D341Med (cell line): ENCODE data around the gene PPT1.

Experiments used
- DNase-seq: peaks from one replicate; pipeline ENCODE4 v3.0.0; 2012; ENCODE audit warnings: low spot score

PPT1 gene

GRCh38 chr1:40030528-40031135 is 66.4 kb downstream of the PPT1 start:
- no peak for DNase-seq

- no peak for DNase-seq
These were observed 67.4 kb downstream of the PPT1 start for GRCh38 chr1:40029608-40030007.

GRCh38 chr1:40027647-40028046 is 69.4 kb downstream of the PPT1 start:
- no peak for DNase-seq

- no peak for DNase-seq
These were observed 72.4 kb downstream of the PPT1 start for GRCh38 chr1:40024671-40025070.

- no peak for DNase-seq
These were observed 73.6 kb downstream of the PPT1 start for GRCh38 chr1:40023379-40023944.
